K562 (cell line): ENCODE results near the gene MYO18A. TPM values are rescaled to one million over a fixed set of nuclear protein-coding genes. Genes with fewer than 3 reads are reported as not detected.
A peak's percentile ranks its signal among the peaks of the same experiment; 100 is the strongest.

Source experiments
- ATAC-seq: fragments of 200-7000 bp; cut with Tn5 transposase; 3 replicates; pipeline ENCODE4 v1.9.1; 2020; ENCODE audit warnings: moderate library complexity
- BruUV-seq: library from RNA; stranded (reverse); fragments of 400-500 nt; replicated peaks from 2 replicates; lab custom pipeline; 2021; lab: Mats Ljungman, UMichigan
- CTCF ChIA-PET: fragments of 300-600 bp; formaldehyde crosslinking; extraction: SDS; loops from one replicate; lab custom pipeline; 2021; ENCODE audit warnings: low intra/inter-chr PET ratio; lab: Yijun Ruan, JAX
- POLR2A ChIA-PET: fragments of 300-600, 350-650 bp; sonication (Branson Sonifier 250); formaldehyde crosslinking; extraction: SDS; loops from one replicate; lab custom pipeline; 2021; ENCODE audit warnings: antibody characterized with exemption, inconsistent platforms; lab: Yijun Ruan, JAX
- DNase-seq, 4 experiments: peaks; one replicate each; pipeline versions ENCODE4 v3.0.0 to v3.0.0-alpha.2; 2011 to 2018; ENCODE audit warnings: low spot score in 3 of 4, mixed read lengths in 3 of 4; ENCODE audit errors: extremely low read depth in 1 of 4
- FAIRE-seq: peaks from 2 replicates; lab custom pipeline; 2011; peaks lifted over from hg19 to GRCh38; lab: Jason Lieb, UNC
- H2AFZ ChIP-seq: 2 replicates; pipeline ENCODE4 v1.6.0; 2011; ENCODE audit warnings: low read depth, low read length, control low read depth, inconsistent platforms
- H3K27ac ChIP-seq: fragments of 200-600 bp; 3 replicates; pipeline ENCODE4 v1.8.0; 2011; ENCODE audit warnings: low read depth, mild to moderate bottlenecking, control low read depth, inconsistent platforms, low read length, moderate library complexity, mixed read lengths; ENCODE audit errors: extremely low read depth
- H3K27me3 ChIP-seq, 2 experiments: fragments of 300-600 bp in 1 of 2; 2 replicates in 1 of 2; 3 replicates in 1 of 2; pipeline versions ENCODE4 v1.6.0 to v1.8.0; 2011; ENCODE audit warnings: inconsistent platforms in 2 of 2, low read length in 2 of 2, mild to moderate bottlenecking in 1 of 2, mixed read lengths in 1 of 2, moderate library complexity in 1 of 2; ENCODE audit not compliant: control insufficient read depth in 2 of 2, insufficient read depth in 2 of 2
- H3K36me3 ChIP-seq: fragments of 300-600 bp; 3 replicates; pipeline ENCODE4 v1.8.0; 2011; ENCODE audit warnings: mild to moderate bottlenecking, low read length, inconsistent platforms; ENCODE audit not compliant: control insufficient read depth, insufficient read depth
- H3K4me1 ChIP-seq, 2 experiments: fragments of 200-600 bp in 1 of 2; replicated peaks in 1 of 2; 2 replicates in 1 of 2; 3 replicates in 1 of 2; pipeline versions ENCODE4 v1.5.1 to v1.8.0; 2011; ENCODE audit warnings: inconsistent platforms in 2 of 2, low read length in 2 of 2, mild to moderate bottlenecking in 1 of 2, mixed read lengths in 1 of 2, moderate library complexity in 1 of 2; ENCODE audit not compliant: control insufficient read depth in 2 of 2, insufficient read depth in 2 of 2
- H3K4me2 ChIP-seq: 2 replicates; pipeline ENCODE4 v1.6.1; 2011; ENCODE audit warnings: low read length, control low read depth, inconsistent platforms, mixed read lengths; ENCODE audit not compliant: insufficient read depth
- H3K4me3 ChIP-seq: fragments of 200-600 bp; sonication (generic), shearing (Covaris generic); 2 replicates; pipeline ENCODE4 v1.5.1; 2016; ENCODE audit warnings: control low read depth, inconsistent platforms
- H3K79me2 ChIP-seq: fragments of 200-600 bp; 3 replicates; pipeline ENCODE4 v1.8.0; 2011; ENCODE audit warnings: low read length, inconsistent platforms; ENCODE audit not compliant: control insufficient read depth, insufficient read depth
- H3K9ac ChIP-seq, 2 experiments: 2 replicates each; pipeline versions ENCODE4 v1.6.0 to v1.6.1; 2011; ENCODE audit warnings: low read depth in 2 of 2, low read length in 2 of 2, control low read depth in 1 of 2, inconsistent platforms in 1 of 2, mild to moderate bottlenecking in 1 of 2, mixed read lengths in 1 of 2; ENCODE audit not compliant: insufficient read depth in 1 of 2
- H3K9me1 ChIP-seq: one replicate; pipeline ENCODE4 v1.6.0; 2011; ENCODE audit warnings: inconsistent platforms, mild to moderate bottlenecking, low read length, moderate library complexity; ENCODE audit not compliant: control insufficient read depth, insufficient read depth
- H3K9me3 ChIP-seq: replicated peaks from 2 replicates; pipeline ENCODE4 v1.5.1; 2011; ENCODE audit warnings: low read depth, low read length, inconsistent platforms; ENCODE audit not compliant: control insufficient read depth, insufficient read depth
- H4K20me1 ChIP-seq: replicated peaks from 2 replicates; pipeline ENCODE4 v1.6.1; 2011; ENCODE audit warnings: low read length, inconsistent platforms, mixed read lengths; ENCODE audit not compliant: control insufficient read depth, insufficient read depth
- CBX3 ChIP-seq, 2 experiments: IDR thresholded peaks; 1 replicate in 1 of 2; 2 replicates in 1 of 2; pipeline ENCODE4 v1.6.1; 2012; ENCODE audit warnings: inconsistent platforms in 2 of 2, low read length in 2 of 2, borderline replicate concordance in 1 of 2, control low read depth in 1 of 2
- ERF ChIP-seq: fragments of 450-650 bp; formaldehyde crosslinking; IDR thresholded peaks from 2 replicates; pipeline ENCODE4 v1.4.0; 2020; ENCODE audit warnings: mild to moderate bottlenecking, mixed read lengths
- FOXO4 ChIP-seq: fragments of 450-650 bp; formaldehyde crosslinking; IDR thresholded peaks from 2 replicates; pipeline ENCODE4 v1.4.0; 2020; ENCODE audit warnings: mild to moderate bottlenecking, moderate library complexity
- HBP1 ChIP-seq: fragments of 450-650 bp; formaldehyde crosslinking; IDR thresholded peaks from 2 replicates; pipeline ENCODE4 v1.4.0; 2022; ENCODE audit warnings: missing genetic modification characterization
- HMG20B ChIP-seq: fragments of 250-450 bp; sonication (Bioruptor Pico); IDR thresholded peaks from 2 replicates; pipeline ENCODE4 v1.5.0; 2021; ENCODE audit warnings: mild to moderate bottlenecking
- HNRNPK ChIP-seq: fragments of 200-400 bp; formaldehyde crosslinking; IDR thresholded peaks from one replicate; pipeline ENCODE4 v1.6.1; 2018; ENCODE audit warnings: mild to moderate bottlenecking, low read depth, low read length; ENCODE audit not compliant: poor library complexity, severe bottlenecking
- HNRNPLL ChIP-seq: fragments of 200-400 bp; formaldehyde crosslinking; IDR thresholded peaks from 2 replicates; pipeline ENCODE4 v1.6.1; 2017; ENCODE audit warnings: low read length, low read depth, mild to moderate bottlenecking; ENCODE audit not compliant: poor library complexity, severe bottlenecking
- KDM4B ChIP-seq, 2 experiments: fragments of 450-650 bp in 1 of 2; sonication (generic) in 1 of 2; IDR thresholded peaks; 2 replicates each; pipeline ENCODE4 v1.6.1; 2016 to 2017; ENCODE audit warnings: borderline replicate concordance in 2 of 2, antibody characterized with exemption in 1 of 2, low read depth in 1 of 2, mild to moderate bottlenecking in 1 of 2
- NRF1 ChIP-seq, 2 experiments: fragments of 450-650 bp; IDR thresholded peaks in 1 of 2; conservative IDR thresholded peaks in 1 of 2; 2 replicates each; pipeline ENCODE4 v1.6.1; 2014; ENCODE audit warnings: mild to moderate bottlenecking in 2 of 2
- POLR2H ChIP-seq: IDR thresholded peaks from 2 replicates; pipeline ENCODE4 v1.6.1; 2016; ENCODE audit warnings: missing genetic modification characterization, low read depth, mild to moderate bottlenecking, control low read depth, missing compliant biosample characterization, moderate library complexity
- TRIM24 ChIP-seq, 2 experiments: fragments of 450-650 bp; IDR thresholded peaks; 2 replicates each; pipeline ENCODE4 v1.6.1; 2016
- TRIM28 ChIP-seq: fragments of 450-650 bp; IDR thresholded peaks from 2 replicates; pipeline ENCODE4 v1.6.1; 2017
- ZBTB12 ChIP-seq: fragments of 250-450 bp; sonication (Bioruptor Pico); IDR thresholded peaks from 2 replicates; pipeline ENCODE4 v1.4.0; 2020
- ZEB2 ChIP-seq: fragments of 450-650 bp; IDR thresholded peaks from 2 replicates; pipeline ENCODE4 v1.6.1; 2016
- ZNF184 ChIP-seq: sonication (generic); formaldehyde crosslinking; IDR thresholded peaks from 2 replicates; pipeline ENCODE4 v1.5.0; 2020; ENCODE audit warnings: missing genetic modification reagents
- ZNF253 ChIP-seq: fragments of 250-450 bp; sonication (Bioruptor Pico); conservative IDR thresholded peaks from 2 replicates; pipeline ENCODE4 v1.6.1; 2021; ENCODE audit warnings: mild to moderate bottlenecking
- ZNF280A ChIP-seq: fragments of 450-650 bp; IDR thresholded peaks from 2 replicates; pipeline ENCODE4 v1.6.1; 2018; ENCODE audit warnings: mild to moderate bottlenecking, low read depth; ENCODE audit not compliant: partially characterized antibody
- ZNF76 ChIP-seq: fragments of 250-450 bp; sonication (Bioruptor Pico); IDR thresholded peaks from 2 replicates; pipeline ENCODE4 v1.4.0; 2020; ENCODE audit warnings: mild to moderate bottlenecking, moderate library complexity, borderline replicate concordance
- WGBS: fragments of 100-300 bp; shearing (Covaris generic); methylation state at CpG from one replicate; pipeline ENCODE4 v1.1.6; 2016; ENCODE audit warnings: low coverage, mixed read lengths; ENCODE audit not compliant: insufficient coverage; ENCODE audit errors: missing lambda C conversion rate; 5-methylcytosine and 5-hydroxymethylcytosine counted together
- in situ Hi-C: fragments of 300-500 bp; cut with MboI; formaldehyde crosslinking; loops from 4 replicates; pipeline ENCODE4 v1.15.0; 2018; ENCODE audit warnings: inconsistent platforms, mixed read lengths
- intact Hi-C: fragments of 100-400 bp; cut with micrococcal nuclease; formaldehyde crosslinking; loops from 2 replicates; pipeline ENCODE4 v1.14.2; 2022
- polyA plus RNA-seq, 8 experiments: library from polyadenylated mRNA; depleted of rRNA in 4 of 8; stranded (reverse) in 5 of 8; unstranded in 3 of 8; fragments of >200 nt; fragmentation: Nextera tagmentation in 2 of 8; fragmentation: Illumina TruSeq in 1 of 8; extraction: Ambion mirVana in 2 of 8; extraction: Trizol in 1 of 8; gene quantifications; 2 replicates each; pipeline versions ENCODE4 v1.2.1 to v1.2.3, GENCODE V29; 2011 to 2014; ENCODE audit warnings: inconsistent platforms in 1 of 8, missing spikeins in 1 of 8
- total RNA-seq, 7 experiments: library from RNA; depleted of rRNA in 6 of 7; stranded (reverse); fragments of >200 nt in 6 of 7; fragmentation: Illumina TruSeq in 2 of 7; extraction: Trizol in 2 of 7; gene quantifications; 2 replicates each; pipeline versions ENCODE4 v1.2.1 to v1.2.3, GENCODE V29; 2011 to 2021; ENCODE audit warnings: low replicate concordance in 1 of 7

The MYO18A gene
- total and polyA plus RNA-seq, 9 of the 15 experiments (the other 6 are each of a cell fraction or from before 2014, with no cell fraction given): 2.5 to 65.4 (median 17.1) TPM

- Histone ChIP-seq H3K9me3 (peaks cover 1% of the 10 kb centered on the region; the same call in 1 of the 2 replicates), H3K27ac (no peak overlapping the region), H4K20me1 (no peaks in the 10 kb centered on the region), H3K4me3 (no peak overlapping the region), H3K9me1 (no peaks in the 10 kb centered on the region), H3K27me3 (peaks cover 38 to 56% of the 10 kb centered on the region in 2 experiments), H3K4me2 (no peak overlapping the region), H2AFZ (no peak overlapping the region), H3K9ac (no peak overlapping the region), H3K79me2 (no peaks in the 10 kb centered on the region), H3K36me3 (no peaks in the 10 kb centered on the region), H3K4me1 (no peaks in the 10 kb centered on the region; a peak in 1 of 5 replicates)
- in situ Hi-C loops: no loop called here
- FAIRE-seq: no peak
- intact Hi-C loops: no loop called here
- WGBS: 0% methylated on average over 1 of the region's 1 CpG
- DNase-seq: no peak
- ChIA-PET POLR2A (interaction anchor here (0.6 to 1.3 kb wide), 2 partner anchors 16 to 81 kb away, joined by 3 to 4 read pairs; no protein-coding TSS in a partner anchor), CTCF (interaction anchor here (0.6 kb wide), 1 partner anchor 795 kb away, joined by 3 read pairs; no protein-coding TSS in a partner anchor)
- no peak for ATAC-seq
- no TSS peak for BruUV-seq
- TF ChIP-seq HBP1 (CRISPR knock-in tag) (no peak), ERF (CRISPR knock-in tag) (no peak), HMG20B (CRISPR knock-in tag) (no peak), NRF1 (conservative IDR thresholded peaks at IDR 0.05 in 1 of 2, IDR thresholded peaks at IDR 0.05 in 1 of 2) (no peak), ZNF280A (peak; percentile 87), HNRNPK (no peak), POLR2H (no peak), ZNF76 (CRISPR knock-in tag) (no peak), TRIM24 (IDR thresholded peaks at IDR 0.05) (peak in 1 of 2 experiments; percentile 49; a peak in 2 of 4 replicates), ZBTB12 (CRISPR knock-in tag) (no peak), ZEB2 (0 out of 2 replicates have a peak, but pooled peaks have one; percentile 18), HNRNPLL (no peak), KDM4B (IDR thresholded peaks at IDR 0.05; ENCODE audit: borderline replicate concordance in 2 of 2, low read depth in 1 of 2) (no peak), TRIM28 (peak; percentile 91), CBX3 (IDR thresholded peaks at IDR 0.05; ENCODE audit: borderline replicate concordance in 1 of 2, low read length in 2 of 2) (peak in 1 of 2 experiments; percentile 44; a peak in 1 of 3 replicates), FOXO4 (no peak), ZNF184 (no peak), ZNF253 (CRISPR knock-in tag) (no peak)
Observed at GRCh38 chr17:29034510-29034909, 145.7 kb downstream of the MYO18A start.
